HepG2 (cell line): Measurements from ENCODE around the gene STXBP4. TPM values are rescaled to one million over a fixed set of nuclear protein-coding genes. Genes with fewer than 3 reads are reported as not detected.

ENCODE experiments used
- ARNT2 ChIP-seq: sonication (generic); formaldehyde crosslinking; IDR thresholded peaks from 2 replicates; pipeline ENCODE4 v1.8.0; 2022; ENCODE audit warnings: mild to moderate bottlenecking, low read depth, missing genetic modification reagents, moderate library complexity
- CERS6 ChIP-seq: sonication (generic); formaldehyde crosslinking; IDR thresholded peaks from 2 replicates; pipeline ENCODE4 v1.5.0; 2020; ENCODE audit warnings: missing genetic modification reagents
- ELF3 ChIP-seq: IDR thresholded peaks from 2 replicates; pipeline ENCODE4 v1.6.1; 2016; ENCODE audit warnings: missing genetic modification reagents, missing compliant biosample characterization
- FOXK1 ChIP-seq: sonication (generic); formaldehyde crosslinking; IDR thresholded peaks from 2 replicates; pipeline ENCODE4 v1.4.0; 2020; ENCODE audit warnings: low read depth, missing genetic modification reagents, borderline replicate concordance
- GPN1 ChIP-seq: sonication (generic); formaldehyde crosslinking; IDR thresholded peaks from 2 replicates; pipeline ENCODE4 v1.5.1; 2020; ENCODE audit warnings: missing genetic modification reagents, borderline replicate concordance
- HMGXB3 ChIP-seq: sonication (generic); formaldehyde crosslinking; IDR thresholded peaks from 2 replicates; pipeline ENCODE4 v1.4.0; 2020; ENCODE audit warnings: missing genetic modification reagents, borderline replicate concordance
- HNRNPH1 ChIP-seq: fragments of 200-400 bp; formaldehyde crosslinking; optimal IDR thresholded peaks from 2 replicates; pipeline ENCODE3; 2017; ENCODE audit warnings: mild to moderate bottlenecking, low read depth, low read length
- IRF9 ChIP-seq: sonication (generic); formaldehyde crosslinking; IDR thresholded peaks from 2 replicates; pipeline ENCODE4 v1.8.0; 2022; ENCODE audit warnings: missing genetic modification reagents, mild to moderate bottlenecking, borderline replicate concordance
- KDM5A ChIP-seq: fragments of 200-600 bp; sonication (generic); IDR thresholded peaks from 2 replicates; pipeline ENCODE4 v1.7.0; 2018; ENCODE audit warnings: antibody characterized with exemption, mild to moderate bottlenecking, low read length, borderline replicate concordance
- MIXL1 ChIP-seq: IDR thresholded peaks from 2 replicates; pipeline ENCODE4 v1.6.1; 2016
- NCOR1 ChIP-seq: fragments of 200-600 bp; sonication (generic); IDR thresholded peaks from 2 replicates; pipeline ENCODE4 v1.7.0; 2017; ENCODE audit warnings: antibody characterized with exemption, low read length, borderline replicate concordance
- PHF8 ChIP-seq: sonication (generic); formaldehyde crosslinking; IDR thresholded peaks from 2 replicates; pipeline ENCODE4 v1.5.0; 2020; ENCODE audit warnings: missing genetic modification reagents
- POLR2A ChIP-seq, 2 experiments: IDR thresholded peaks; 2 replicates each; pipeline ENCODE4 v1.6.1; 2011; ENCODE audit warnings: low read depth in 2 of 2, low read length in 2 of 2, mild to moderate bottlenecking in 1 of 2, moderate library complexity in 1 of 2; ENCODE audit not compliant: insufficient read depth in 1 of 2
- ZNF451 ChIP-seq: sonication (generic); formaldehyde crosslinking; IDR thresholded peaks from 2 replicates; pipeline ENCODE4 v1.5.0; 2020; ENCODE audit warnings: mild to moderate bottlenecking, missing genetic modification reagents
- ZNF562 ChIP-seq: sonication (generic); formaldehyde crosslinking; IDR thresholded peaks from 2 replicates; pipeline ENCODE4 v1.8.0; 2022; ENCODE audit warnings: missing genetic modification reagents, borderline replicate concordance
- ZXDC ChIP-seq: sonication (generic); formaldehyde crosslinking; IDR thresholded peaks from 2 replicates; pipeline ENCODE4 v1.5.0; 2020; ENCODE audit warnings: mild to moderate bottlenecking, missing genetic modification reagents
- polyA plus RNA-seq, 8 experiments: library from polyadenylated mRNA; depleted of rRNA in 3 of 8; stranded (reverse) in 7 of 8; unstranded in 1 of 8; fragments of >200 nt; fragmentation: Illumina TruSeq in 4 of 8; extraction: Trizol in 4 of 8; gene quantifications; 2 replicates each; pipeline versions ENCODE4 v1.2.1 to v1.2.3, GENCODE V29; 2011 to 2016; ENCODE audit warnings: low read depth in 4 of 8, missing spikeins in 1 of 8, mixed read lengths in 1 of 8; ENCODE audit not compliant: insufficient read depth in 1 of 8
- total RNA-seq, 5 experiments: library from RNA; depleted of rRNA; stranded (reverse); fragments of >200 nt; fragmentation: Illumina TruSeq; extraction: Trizol; gene quantifications; 2 replicates each; pipeline ENCODE4 v1.2.3, GENCODE V29; 2016; ENCODE audit warnings: low read depth in 1 of 5

The STXBP4 gene
- total and polyA plus RNA-seq, 2 of the 13 experiments (the other 11 are each of a cell fraction or from before 2014, with no cell fraction given): 8.5 to 36.1 TPM

- TF ChIP-seq IRF9 (CRISPR knock-in tag): no peak
- no peak for TF ChIP-seq ARNT2 (CRISPR knock-in tag)
- TF ChIP-seq MIXL1 (CRISPR knock-in tag): peak; percentile 80
- no peak for TF ChIP-seq GPN1 (CRISPR knock-in tag)
- no peak for TF ChIP-seq POLR2A (IDR thresholded peaks at IDR 0.05; ENCODE audit: insufficient read depth in 1 of 2, low read depth in 2 of 2, low read length in 2 of 2)
- peak; percentile 69; the same call in 1 of the 2 replicates for TF ChIP-seq ELF3 (CRISPR knock-in tag)
- TF ChIP-seq PHF8 (CRISPR knock-in tag): no peak
- peak; percentile 99 for TF ChIP-seq NCOR1
- TF ChIP-seq HNRNPH1: no peak
- peak; percentile 93 for TF ChIP-seq HMGXB3 (CRISPR knock-in tag)
- TF ChIP-seq ZNF451: no peak
- no peak for TF ChIP-seq CERS6 (CRISPR knock-in tag)
- TF ChIP-seq ZXDC (CRISPR knock-in tag): no peak
- TF ChIP-seq FOXK1: 0 out of 2 replicates have a peak, but pooled peaks have one; percentile 14
- TF ChIP-seq KDM5A: no peak; the same call in 1 of the 2 replicates
- TF ChIP-seq ZNF562 (CRISPR knock-in tag): no peak
Measured at GRCh38 chr17:55068862-55069811, 100.6 kb downstream of the STXBP4 start (continued).
